HG02763 (cell line): ENCODE results near the gene CPED1.

Source experiments
- ATAC-seq: cut with Tn5 transposase; IDR thresholded peaks from one replicate; pipeline ENCODE4 v1.9.1; 2021; ENCODE audit warnings: mild to moderate bottlenecking, moderate library complexity; ENCODE audit not compliant: unreplicated experiment

CPED1 gene

GRCh38 chr7:121012170-121012874 lies 23.8 kb downstream of the CPED1 start:
- no peak for ATAC-seq

GRCh38 chr7:121012919-121013318 lies 24.4 kb downstream of the CPED1 start:
- ATAC-seq, result no peak

GRCh38 chr7:121015560-121015959 lies 27.0 kb downstream of the CPED1 start:
- ATAC-seq, result no peak

- ATAC-seq, result no peak
Measured at GRCh38 chr7:121016966-121017365, 28.5 kb downstream of the CPED1 start.

GRCh38 chr7:121017586-121017985 lies 29.1 kb downstream of the CPED1 start:
- no peak for ATAC-seq

- no peak for ATAC-seq
Measured at GRCh38 chr7:121019018-121019417, 30.5 kb downstream of the CPED1 start.

GRCh38 chr7:121020249-121020988 lies 31.9 kb downstream of the CPED1 start:
- ATAC-seq, result no peak

- ATAC-seq, result no peak
Measured at GRCh38 chr7:121020989-121021969, 32.8 kb downstream of the CPED1 start.

- ATAC-seq, result no peak
Measured at GRCh38 chr7:121023194-121023593, 34.7 kb downstream of the CPED1 start.

GRCh38 chr7:121023683-121024511 lies 35.4 kb downstream of the CPED1 start:
- ATAC-seq, result no peak

GRCh38 chr7:121024611-121025010 lies 36.1 kb downstream of the CPED1 start:
- no peak for ATAC-seq

- no peak for ATAC-seq
Measured at GRCh38 chr7:121026159-121026558, 37.6 kb downstream of the CPED1 start.

- ATAC-seq, result no peak
Measured at GRCh38 chr7:121026577-121027111, 38.1 kb downstream of the CPED1 start.

GRCh38 chr7:121027761-121028669 lies 39.5 kb downstream of the CPED1 start:
- ATAC-seq, result no peak

GRCh38 chr7:121029302-121029701 lies 40.8 kb downstream of the CPED1 start:
- no peak for ATAC-seq

- ATAC-seq, result no peak
Measured at GRCh38 chr7:121030308-121030707, 41.8 kb downstream of the CPED1 start.

- ATAC-seq, result no peak
Measured at GRCh38 chr7:121032645-121033460, 44.3 kb downstream of the CPED1 start.

- ATAC-seq, result no peak
Measured at GRCh38 chr7:121034929-121035328, 46.4 kb downstream of the CPED1 start.
